Transverse colon (tissue), 4 donors: ENCODE results near the gene GPR32. TPM values are rescaled to one million over a fixed set of nuclear protein-coding genes. Genes with fewer than 3 reads are reported as not detected.
"Not testable (repeated sequence)": the region's sequence is repeated elsewhere in the genome, so short reads cannot be mapped to it uniquely, and the experiment has no call there.

ENCODE experiments used
- DNase-seq: peaks from one replicate; pipeline ENCODE4 v3.0.0-alpha.2; 2019
- H3K27ac ChIP-seq, 4 donors: fragments of 200-600 bp; sonication (generic); 2 replicates each; pipeline ENCODE4 v1.5.1; 2016 to 2018; ENCODE audit warnings: inconsistent platforms in 4 of 4
- H3K27me3 ChIP-seq: fragments of 200-600 bp; sonication (generic); 2 replicates; pipeline ENCODE4 v1.5.1; 2017; ENCODE audit warnings: inconsistent platforms
- H3K36me3 ChIP-seq, 4 donors: fragments of 200-600 bp; sonication (generic); 2 replicates each; pipeline ENCODE4 v1.5.1; 2017 to 2019; ENCODE audit warnings: inconsistent platforms in 4 of 4
- H3K4me1 ChIP-seq, 4 donors: fragments of 200-600 bp; sonication (generic); 2 replicates each; pipeline ENCODE4 v1.5.1; 2017 to 2020; ENCODE audit warnings: inconsistent platforms in 4 of 4
- H3K4me3 ChIP-seq, 4 donors: fragments of 200-600 bp; sonication (generic); 1 replicate in 1 of 4; 2 replicates in 3 of 4; pipeline versions ENCODE4 v1.5.1 to v1.6.1; 2017 to 2019; ENCODE audit warnings: inconsistent platforms in 4 of 4
- H3K9me3 ChIP-seq, 2 donors: fragments of 200-600 bp; sonication (generic); 2 replicates each; pipeline ENCODE4 v1.5.1; 2017 to 2019; ENCODE audit warnings: inconsistent platforms in 2 of 2
- CTCF ChIP-seq, 5 experiments: fragments of 200-600 bp in 3 of 5; fragments of 450-650 bp in 2 of 5; sonication (generic) in 3 of 5; IDR thresholded peaks; 1 replicate in 2 of 5; 2 replicates in 3 of 5; pipeline ENCODE4 v1.5.1; 2016 to 2017; ENCODE audit warnings: antibody characterized with exemption in 5 of 5, inconsistent platforms in 3 of 5, mild to moderate bottlenecking in 2 of 5, moderate library complexity in 1 of 5
- EP300 ChIP-seq: sonication (generic); formaldehyde crosslinking; IDR thresholded peaks from one replicate; pipeline ENCODE4 v1.6.1; 2017; ENCODE audit warnings: antibody characterized with exemption, low read depth
- POLR2A ChIP-seq: fragments of 450-650 bp; IDR thresholded peaks from one replicate; pipeline ENCODE4 v1.6.1; 2016; ENCODE audit warnings: antibody characterized with exemption, mild to moderate bottlenecking, moderate library complexity
- POLR2AphosphoS5 ChIP-seq, 3 donors: sonication (generic); formaldehyde crosslinking; IDR thresholded peaks; one replicate each; pipeline ENCODE4 v1.6.1; 2016; ENCODE audit warnings: antibody characterized with exemption in 3 of 3
- WGBS, 2 donors: methylation state at CpG; one replicate each; pipeline ENCODE4 v1.1.5; 2018; ENCODE audit warnings: low coverage in 1 of 2; 5-methylcytosine and 5-hydroxymethylcytosine counted together
- in situ Hi-C, 4 donors: fragments of 200-750 bp; cut with MboI; loops; one replicate each; pipeline versions ENCODE4 v1.15.0 to v1.15.1; 2017; ENCODE audit warnings: low sequenced_read_pairs in 3 of 4, low pct_ligation_motif_present in 1 of 4, low pct_unique_long_range_greater_than_20kb in 1 of 4
- intact Hi-C: fragments of 100-400 bp; cut with DNase I; formaldehyde crosslinking; loops from one replicate; pipeline ENCODE4 v1.15.1; 2023; ENCODE audit warnings: low total_unique reads
- total RNA-seq, 4 donors: library from RNA; depleted of rRNA; stranded (reverse); fragments of >200 nt; gene quantifications; one replicate each; pipeline ENCODE4 v1.1.0, GENCODE V29; 2016

GPR32 gene
- total RNA-seq, 4 donors from 2014 or later, result not detected

GRCh38 chr19:50772476-50772875, 2.2 kb downstream of the GPR32 start:
- Histone ChIP-seq H3K4me1 (no peaks in the 10 kb centered on the region), H3K27me3 (peaks cover 48% of the 10 kb centered on the region), H3K9me3 (peaks cover 0 to 3% of the 10 kb centered on the region in 2 donors), H3K4me3 (no peak overlapping the region), H3K36me3 (no peaks in the 10 kb centered on the region), H3K27ac (no peak overlapping the region)
- DNase-seq, result no peak
- TF ChIP-seq CTCF (IDR thresholded peaks at IDR 0.05) (no peak), EP300 (no peak), POLR2AphosphoS5 (IDR thresholded peaks at IDR 0.05) (no peak), POLR2A (no peak)
- in situ Hi-C loops (no loop called here), intact Hi-C loops (no loop called here)
- WGBS, 2 donors, result 37 to 40% methylated on average over 2 of the region's 2 CpGs

GRCh38 chr19:50772912-50773311, 2.6 kb downstream of the GPR32 start:
- peaks cover 53% of the 10 kb centered on the region for H3K27me3 ChIP-seq
- WGBS, 2 donors, result 84% methylated on average over 3 of the region's 3 CpGs; no CpG with 5 or more reads in 1 of the 2 donors
- H3K4me3 ChIP-seq, DNase-seq, in situ Hi-C loops, H3K27ac ChIP-seq, intact Hi-C loops, H3K4me1 ChIP-seq, H3K36me3 ChIP-seq, H3K9me3 ChIP-seq: not testable (repeated sequence)

DNA sequence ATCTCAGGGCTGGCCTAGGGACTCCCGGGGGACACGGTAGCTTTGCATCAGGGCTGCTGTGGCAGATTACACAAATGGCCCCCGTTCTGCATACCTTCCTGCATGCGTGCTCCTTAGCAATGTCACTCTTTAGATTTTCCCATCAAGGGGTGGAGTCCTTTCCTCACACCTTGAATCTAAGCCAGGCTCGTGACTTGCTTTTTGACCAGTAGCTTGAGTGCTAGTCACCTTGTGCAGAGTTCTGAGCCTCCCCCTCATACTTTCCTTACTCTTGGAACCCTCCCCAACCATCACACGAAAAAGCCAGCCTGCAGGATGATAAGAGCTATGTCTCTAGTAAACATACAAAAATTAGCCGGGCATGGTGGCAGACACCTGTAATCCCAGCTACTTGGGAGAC, 3.2 kb downstream of the GPR32 start:
- peaks cover 58% of the 10 kb centered on the region for H3K27me3 ChIP-seq
- H3K4me3 ChIP-seq, intact Hi-C loops, H3K9me3 ChIP-seq, H3K27ac ChIP-seq, H3K36me3 ChIP-seq, in situ Hi-C loops, DNase-seq, H3K4me1 ChIP-seq: not testable (repeated sequence)
- WGBS, 2 donors, result 49% methylated on average over 6 of the region's 7 CpGs; no CpG with 5 or more reads in 1 of the 2 donors

- no peak overlapping the region for H3K27ac ChIP-seq
- H3K4me3 ChIP-seq, result no peak overlapping the region
- peaks cover 81% of the 10 kb centered on the region for H3K27me3 ChIP-seq
- TF ChIP-seq POLR2A (no peak), CTCF (IDR thresholded peaks at IDR 0.05) (no peak), EP300 (no peak), POLR2AphosphoS5 (IDR thresholded peaks at IDR 0.05) (no peak)
- H3K36me3 ChIP-seq, result no peaks in the 10 kb centered on the region
- DNase-seq, result no peak
- intact Hi-C loops (no loop called here), in situ Hi-C loops (loop anchor here in 2 of 4 donors (25.0 kb wide), 1 partner anchor 239 kb away; no protein-coding TSS in a partner anchor)
- H3K4me1 ChIP-seq, result no peaks in the 10 kb centered on the region
- 74 to 85% methylated on average over 5 of the region's 5 CpGs for WGBS, 2 donors
- peaks cover 0 to 3% of the 10 kb centered on the region in 2 donors for H3K9me3 ChIP-seq
These were observed 5.9 kb downstream of the GPR32 start for GRCh38 chr19:50776131-50776530.

DNA sequence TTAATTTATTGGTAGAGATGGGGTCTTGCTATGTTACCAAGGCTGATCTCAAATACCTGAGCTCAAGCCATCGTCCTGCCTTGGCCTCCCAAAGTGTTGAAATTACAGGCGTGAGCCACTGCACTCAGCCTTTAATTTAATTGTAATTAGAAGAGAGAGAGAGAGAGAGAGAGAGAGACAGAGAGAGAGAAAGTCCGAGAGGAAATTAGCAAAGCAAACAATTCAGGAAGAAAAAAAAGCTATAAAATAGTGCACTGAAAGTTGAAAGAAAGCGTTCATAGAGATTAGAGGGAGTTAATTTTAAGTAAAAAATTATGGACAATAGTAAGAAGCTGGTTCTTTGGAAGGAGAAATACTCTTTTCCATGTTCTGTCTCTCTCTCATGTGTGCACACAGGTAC, 7.0 kb downstream of the GPR32 start:
- DNase-seq, result no peak
- H3K4me1 ChIP-seq, result no peaks in the 10 kb centered on the region
- in situ Hi-C loops (loop anchor here in 2 of 4 donors (25.0 kb wide), 1 partner anchor 240 kb away; no protein-coding TSS in a partner anchor), intact Hi-C loops (no loop called here)
- peaks cover 0 to 3% of the 10 kb centered on the region in 2 donors for H3K9me3 ChIP-seq
- WGBS, 2 donors, result 34 to 51% methylated on average over 4 of the region's 4 CpGs
- H3K4me3 ChIP-seq, result no peak overlapping the region
- no peak overlapping the region for H3K27ac ChIP-seq
- H3K27me3 ChIP-seq, result peaks cover 89% of the 10 kb centered on the region
- TF ChIP-seq POLR2AphosphoS5 (IDR thresholded peaks at IDR 0.05) (no peak), CTCF (IDR thresholded peaks at IDR 0.05) (no peak), POLR2A (no peak), EP300 (no peak)
- H3K36me3 ChIP-seq, result no peaks in the 10 kb centered on the region
